Heart left ventricle (tissue), 16 donors: ENCODE data around the gene MRPL43. TPM values are rescaled to one million over a fixed set of nuclear protein-coding genes. Genes with fewer than 3 reads are reported as not detected.

ENCODE experiments used
- ATAC-seq, 4 donors: fragments of 200-7000 bp; cut with Tn5 transposase; one replicate each; pipeline ENCODE4 v1.9.1; 2020 to 2022; ENCODE audit warnings: moderate library complexity in 4 of 4, mild to moderate bottlenecking in 3 of 4, moderate number of reproducible peaks in 1 of 4
- DNase-seq, 5 donors: peaks; one replicate each; pipeline ENCODE4 v3.0.0-alpha.2; 2020
- H3K27ac ChIP-seq, 12 donors: fragments of 200-600 bp; sonication (generic) in 4 of 12; one replicate each; pipeline versions ENCODE4 v1.5.0 to v1.8.0; 2016 to 2022; ENCODE audit warnings: mild to moderate bottlenecking in 2 of 12
- H3K27me3 ChIP-seq, 9 donors: fragments of 200-600 bp; sonication (generic) in 2 of 9; one replicate each; pipeline versions ENCODE4 v1.5.1 to v1.8.0; 2016 to 2022; ENCODE audit warnings: mild to moderate bottlenecking in 3 of 9
- H3K36me3 ChIP-seq, 9 donors: fragments of 200-600 bp; sonication (generic) in 2 of 9; one replicate each; pipeline versions ENCODE4 v1.5.0 to v1.8.0; 2018 to 2022; ENCODE audit warnings: mild to moderate bottlenecking in 2 of 9
- H3K4me1 ChIP-seq, 12 donors: fragments of 200-600 bp; sonication (generic) in 4 of 12; one replicate each; pipeline versions ENCODE4 v1.5.0 to v1.8.0; 2016 to 2022; ENCODE audit warnings: mild to moderate bottlenecking in 3 of 12
- H3K4me3 ChIP-seq, 12 donors: fragments of 200-600 bp; sonication (generic) in 4 of 12; one replicate each; pipeline versions ENCODE4 v1.5.0 to v1.8.0; 2017 to 2022; ENCODE audit warnings: mild to moderate bottlenecking in 9 of 12, moderate library complexity in 4 of 12
- H3K9me3 ChIP-seq, 12 donors: fragments of 200-600 bp; sonication (generic) in 4 of 12; one replicate each; pipeline versions ENCODE4 v1.5.0 to v1.8.0; 2016 to 2022; ENCODE audit warnings: mild to moderate bottlenecking in 1 of 12
- POLR2A ChIP-seq, 2 donors: fragments of 450-650 bp; IDR thresholded peaks; one replicate each; pipeline ENCODE4 v1.6.1; 2017; ENCODE audit warnings: antibody characterized with exemption in 2 of 2, mild to moderate bottlenecking in 2 of 2, moderate library complexity in 2 of 2
- WGBS, 4 donors: extraction: QIAGEN DNeasy Blood & Tissue Kit in 2 of 4; methylation state at CpG; one replicate each; pipeline versions ENCODE4 v1.1.5 to v1.1.7; 2013 to 2018; 5-methylcytosine and 5-hydroxymethylcytosine counted together
- intact Hi-C, 10 donors: fragments of 100-400 bp; cut with DNase I; formaldehyde crosslinking; loops; one replicate each; pipeline versions ENCODE4 v1.11.1 to v1.14.2; 2022
- polyA plus RNA-seq, 2 donors: library from polyadenylated mRNA; stranded (reverse); fragments of 200-250 nt; gene quantifications; one replicate each; pipeline ENCODE4 v1.2.3, GENCODE V29; 2013
- total RNA-seq, 9 donors: library from RNA; depleted of rRNA in 2 of 9; stranded (reverse); fragments of >200 nt in 2 of 9; fragmentation: NEBNext Ultra II Directional in 3 of 9; extraction: Animal tissue kit (Norgen Biotek cat#: 25700) in 3 of 9; gene quantifications; one replicate each; pipeline versions ENCODE4 v1.1.0 to v1.2.4, GENCODE V29; 2016 to 2023
- TF ChIP-seq, protein P1 (sequence below), 12 donors: fragments of 200-600 bp; sonication (generic) in 4 of 12; IDR thresholded peaks; one replicate each; pipeline versions ENCODE4 v1.5.0 to v1.8.0; 2018 to 2022; ENCODE audit warnings: antibody characterized with exemption in 12 of 12, mild to moderate bottlenecking in 5 of 12
- donor health status: ischemic (EF 13 %, LVEDD 7.1; RV severe dilation, severe dysfunction).
- donor health status: healthy with polysubstance abuse.
- donor health status: DM: no; HTN: yes; CAD: no.
- donor health status: DM: no; HTN: no; CAD: no.
- donor health status: ischemic (EF 25% LVEDD 6.9; RV normal size, moderate dysfunction).
- donor health status: ischemic (EF 25% LVEDD 5.7; RV mildly dilated, moderate dysfunction).
- donor health status: healthy.
- donor health status: DM: yes; HTN: yes; CAD: no.
- donor health status: ischemic (EF 35%, LVEDD 5.7; RV mildly dilated, moderate dysfunction).
- donor health status: nonischemic (EF 11% LVEDD 7.7; RV severe dilation, severe dysfunction).
- donor health status: DM: yes; HTN: yes; CAD: no.
- donor health status: PGD.
- donor health status: ischemic (EF 29% LVEDD 5.4; RV normal size, mild dysfunction).
- donor health status: nonischemic (EF 23%, LVEDD 6.1; RV moderate dilation, normal function).

MRPL43 gene
- total and polyA plus RNA-seq, 11 donors, result 44.8 to 113 (median 59.1) TPM

DNA sequence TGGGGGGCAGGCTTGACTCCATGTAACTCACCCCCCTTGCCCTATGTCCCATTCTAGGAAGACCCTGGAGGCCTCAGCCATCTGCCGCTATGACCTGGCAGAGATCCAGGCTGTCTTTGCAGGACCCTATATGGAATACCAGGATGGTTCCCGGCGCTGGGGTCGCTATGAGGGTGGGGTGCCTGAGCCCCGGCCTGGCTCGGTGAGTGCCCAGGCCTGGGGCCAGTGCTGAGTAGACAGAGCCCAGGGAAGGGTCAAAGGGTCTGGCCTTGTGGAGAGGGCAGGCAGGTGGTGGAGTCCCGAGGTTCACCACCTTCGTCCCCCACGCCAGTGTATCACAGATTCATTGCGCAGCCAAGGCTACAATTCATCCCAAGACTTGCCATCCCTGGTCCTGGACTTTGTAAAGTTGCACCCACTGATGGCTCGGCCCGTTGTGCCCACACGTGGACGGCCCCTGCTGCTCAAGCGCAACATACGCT, 7.5 kb downstream of the MRPL43 start:
- peak in 1 of 5 donors; percentile 13 for DNase-seq
- Histone ChIP-seq H3K27ac (no peak overlapping the region), H3K4me1 (no peaks in the 10 kb centered on the region), H3K36me3 (peaks cover 0 to 66% (median 44%) of the 10 kb centered on the region in 9 donors), H3K4me3 (no peak overlapping the region), H3K27me3 (no peaks in the 10 kb centered on the region), H3K9me3 (no peaks in the 10 kb centered on the region)
- intact Hi-C loops, result no loop called here
- WGBS, 4 donors, result 88 to 96% (median 93%) methylated on average over 9 to 16 of the region's 16 CpGs
- ATAC-seq, result no peak
- no peak for TF ChIP-seq POLR2A (IDR thresholded peaks at IDR 0.05)
- TF ChIP-seq, protein P1, sequence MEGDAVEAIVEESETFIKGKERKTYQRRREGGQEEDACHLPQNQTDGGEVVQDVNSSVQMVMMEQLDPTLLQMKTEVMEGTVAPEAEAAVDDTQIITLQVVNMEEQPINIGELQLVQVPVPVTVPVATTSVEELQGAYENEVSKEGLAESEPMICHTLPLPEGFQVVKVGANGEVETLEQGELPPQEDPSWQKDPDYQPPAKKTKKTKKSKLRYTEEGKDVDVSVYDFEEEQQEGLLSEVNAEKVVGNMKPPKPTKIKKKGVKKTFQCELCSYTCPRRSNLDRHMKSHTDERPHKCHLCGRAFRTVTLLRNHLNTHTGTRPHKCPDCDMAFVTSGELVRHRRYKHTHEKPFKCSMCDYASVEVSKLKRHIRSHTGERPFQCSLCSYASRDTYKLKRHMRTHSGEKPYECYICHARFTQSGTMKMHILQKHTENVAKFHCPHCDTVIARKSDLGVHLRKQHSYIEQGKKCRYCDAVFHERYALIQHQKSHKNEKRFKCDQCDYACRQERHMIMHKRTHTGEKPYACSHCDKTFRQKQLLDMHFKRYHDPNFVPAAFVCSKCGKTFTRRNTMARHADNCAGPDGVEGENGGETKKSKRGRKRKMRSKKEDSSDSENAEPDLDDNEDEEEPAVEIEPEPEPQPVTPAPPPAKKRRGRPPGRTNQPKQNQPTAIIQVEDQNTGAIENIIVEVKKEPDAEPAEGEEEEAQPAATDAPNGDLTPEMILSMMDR (IDR thresholded peaks at IDR 0.05), result no peak

DNA sequence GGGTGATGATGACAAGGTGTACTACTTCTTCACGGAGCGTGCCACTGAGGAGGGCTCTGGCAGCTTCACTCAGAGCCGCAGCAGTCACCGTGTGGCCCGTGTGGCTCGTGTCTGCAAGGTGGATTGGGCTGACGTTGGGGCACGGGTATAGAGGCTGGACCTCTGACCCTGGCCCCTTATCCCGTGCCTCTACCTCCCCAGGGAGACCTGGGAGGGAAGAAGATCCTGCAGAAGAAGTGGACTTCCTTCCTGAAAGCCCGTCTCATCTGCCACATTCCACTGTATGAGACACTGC, 8.4 kb downstream of the MRPL43 start:
- 84 to 88% (median 86%) methylated on average over 1 to 10 of the region's 10 CpGs for WGBS, 4 donors
- Histone ChIP-seq H3K4me3 (no peak overlapping the region), H3K9me3 (no peaks in the 10 kb centered on the region), H3K27me3 (no peaks in the 10 kb centered on the region), H3K36me3 (peaks cover 0 to 58% (median 44%) of the 10 kb centered on the region in 9 donors), H3K27ac (no peak overlapping the region), H3K4me1 (no peaks in the 10 kb centered on the region)
- intact Hi-C loops, result no loop called here
- ATAC-seq, result no peak
- TF ChIP-seq, protein P1 (IDR thresholded peaks at IDR 0.05), result no peak
- no peak for TF ChIP-seq POLR2A (IDR thresholded peaks at IDR 0.05)
- peak in 1 of 5 donors; percentile 12 for DNase-seq

DNA sequence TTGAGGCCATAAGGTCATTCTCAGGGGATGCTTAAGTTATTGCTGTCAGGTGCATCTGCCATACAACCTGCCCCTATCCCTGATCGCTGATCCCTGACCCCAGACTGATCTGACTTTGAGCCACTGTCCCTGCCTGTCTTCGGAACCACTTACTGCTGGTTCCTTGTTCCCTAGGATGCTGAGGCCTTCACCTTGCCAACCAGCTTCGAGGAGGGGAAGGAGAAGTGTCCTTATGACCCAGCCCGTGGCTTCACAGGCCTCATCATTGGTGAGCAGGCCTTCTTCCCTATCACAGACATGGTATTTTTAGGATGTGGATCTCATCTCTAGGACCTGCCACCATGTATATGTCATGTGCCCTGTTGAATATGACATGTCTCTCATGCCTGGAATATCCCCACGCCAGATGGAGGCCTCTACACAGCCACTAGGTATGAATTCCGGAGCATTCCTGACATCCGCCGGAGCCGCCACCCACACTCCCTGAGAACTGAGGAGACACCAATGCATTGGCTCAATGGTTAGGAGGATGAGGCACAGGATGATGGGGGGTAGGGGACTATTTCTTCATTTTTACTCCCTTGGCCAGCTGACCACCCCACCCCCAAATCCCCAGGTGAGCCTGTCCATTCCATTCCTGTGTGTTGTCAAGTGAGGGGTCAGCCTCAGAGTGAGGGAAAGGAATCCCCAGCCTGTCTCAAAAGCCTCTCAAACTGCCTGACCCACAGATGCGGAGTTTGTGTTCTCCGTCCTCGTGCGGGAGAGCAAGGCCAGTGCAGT, 9.0 kb downstream of the MRPL43 start:
- H3K27me3 ChIP-seq, result no peaks in the 10 kb centered on the region

DNA sequence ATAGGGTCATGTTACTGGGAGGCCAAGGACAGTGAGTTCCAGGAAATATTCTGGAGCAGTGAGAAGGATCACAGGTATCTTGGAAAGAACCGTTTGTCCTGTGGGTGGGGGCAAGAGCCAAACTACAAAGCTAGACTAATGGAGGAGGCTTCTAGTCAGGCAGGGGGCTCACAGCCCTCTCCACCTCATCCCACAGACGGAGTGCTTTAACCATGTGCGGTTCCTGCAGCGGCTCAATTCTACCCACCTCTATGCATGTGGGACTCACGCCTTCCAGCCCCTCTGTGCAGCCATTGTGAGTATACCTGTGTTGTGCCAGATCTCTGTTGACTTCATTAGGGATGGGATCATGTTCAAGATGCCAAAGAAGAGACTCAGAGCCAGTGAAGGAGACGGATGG, 9.9 kb downstream of the MRPL43 start:
- Histone ChIP-seq H3K9me3 (no peaks in the 10 kb centered on the region), H3K27me3 (no peaks in the 10 kb centered on the region), H3K4me1 (no peaks in the 10 kb centered on the region), H3K27ac (no peak overlapping the region), H3K4me3 (no peak overlapping the region), H3K36me3 (peaks cover 0 to 48% (median 30%) of the 10 kb centered on the region in 9 donors)
- no peak for TF ChIP-seq POLR2A (IDR thresholded peaks at IDR 0.05)
- no peak for DNase-seq
- 88 to 93% (median 88%) methylated on average over 6 of the region's 6 CpGs for WGBS, 4 donors
- ATAC-seq, result no peak
- intact Hi-C loops, result no loop called here

More for the DNA sequence above, 9.0 kb downstream of the MRPL43 start:
- intact Hi-C loops, result no loop called here
- no peaks in the 10 kb centered on the region for H3K9me3 ChIP-seq
- no peak overlapping the region for H3K27ac ChIP-seq
- peak in 1 of 5 donors; percentile 12 for DNase-seq
- TF ChIP-seq, protein P1 (IDR thresholded peaks at IDR 0.05), result no peak
- no peak for TF ChIP-seq POLR2A (IDR thresholded peaks at IDR 0.05)
- no peak overlapping the region for H3K4me3 ChIP-seq
- 86 to 89% (median 87%) methylated on average over 8 to 13 of the region's 13 CpGs for WGBS, 4 donors
- no peaks in the 10 kb centered on the region for H3K4me1 ChIP-seq
- no peak for ATAC-seq
- peaks cover 0 to 55% (median 39%) of the 10 kb centered on the region in 9 donors for H3K36me3 ChIP-seq
